ENCODE measurements around the gene P2RY2. TPM values are rescaled to one million over a fixed set of nuclear protein-coding genes. Genes with fewer than 3 reads are reported as not detected.

P2RY2 gene
- total RNA-seq, 1 donor from 2014 or later = 0.45 TPM

DNA sequence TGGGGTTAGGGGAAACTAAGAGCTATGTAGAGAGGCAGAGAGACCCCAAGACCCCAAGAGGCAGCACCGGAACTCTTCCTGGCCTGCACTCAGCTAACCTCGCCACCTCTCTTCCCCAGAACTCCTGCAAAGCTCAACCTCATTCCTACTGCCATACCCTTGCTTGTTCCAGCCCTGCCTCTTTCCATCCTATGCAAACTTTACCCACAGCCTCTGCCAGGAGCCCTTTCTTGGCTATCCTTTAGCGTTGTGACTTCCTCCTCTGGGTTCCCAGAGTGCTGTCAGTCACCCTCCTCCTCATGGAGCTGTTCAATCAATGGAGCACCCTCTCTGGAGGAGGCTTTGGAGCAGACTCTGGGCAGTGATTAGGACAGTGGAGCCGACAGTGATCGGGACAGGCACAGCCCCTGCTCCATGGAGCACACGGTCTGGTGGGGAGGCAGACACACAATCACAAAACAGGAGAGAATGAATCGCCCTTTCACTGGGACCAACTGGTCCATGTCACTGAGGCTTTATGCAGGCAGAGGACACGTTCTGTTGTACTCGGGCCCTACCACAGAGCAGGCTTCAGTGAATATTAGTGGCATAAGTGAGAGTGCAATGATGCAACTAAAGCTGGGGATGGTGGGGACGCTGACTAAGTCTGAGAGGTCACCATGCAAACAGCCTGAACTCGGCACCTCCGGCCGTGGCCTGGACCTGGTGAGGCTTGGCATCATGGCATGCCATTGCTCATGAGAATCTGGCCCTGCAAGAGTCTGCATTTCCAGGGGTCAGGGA lies 24.6 kb upstream of the P2RY2 start:
- Mint-ChIP-seq H3K4me1 (peaks cover 1% of the 10 kb centered on the region), H3K27me3 (ENCODE audit: insufficient read depth, low read depth) (peaks cover 13% of the 10 kb centered on the region), H3K27ac (no peak overlapping the region), H3K4me3 (no peak overlapping the region), H3K36me3 (no peaks in the 10 kb centered on the region), H3K9me3 (peaks cover 2% of the 10 kb centered on the region)
- no peaks in the 10 kb centered on the region for H3K4me1 ChIP-seq
- H3K27me3 ChIP-seq = no peaks in the 10 kb centered on the region
- no peak overlapping the region for H3K4me3 ChIP-seq
- no peaks in the 10 kb centered on the region for H3K9me3 ChIP-seq (ENCODE audit: low read depth)
- H2AFZ ChIP-seq (replicated peaks) = no peak overlapping the region
- H3F3A ChIP-seq (ENCODE audit: low read depth) = no peaks in the 10 kb centered on the region
- DNase-seq (ENCODE audit: low spot score) = no peak
- no peak overlapping the region for H3K27ac ChIP-seq
- no peak overlapping the region for H3K9ac ChIP-seq
- no peaks in the 10 kb centered on the region for H3K79me2 ChIP-seq (ENCODE audit: low read depth)
- TF ChIP-seq CTCF (IDR thresholded peaks at IDR 0.05) (no peak), EZH2 (IDR thresholded peaks at IDR 0.05) (no peak), EZH2phosphoT487 (IDR thresholded peaks at IDR 0.05) (no peak)
- no peak overlapping the region for H3K4me2 ChIP-seq
- no peaks in the 10 kb centered on the region for H3K36me3 ChIP-seq
- H4K20me1 ChIP-seq (ENCODE audit: low read depth) = no peaks in the 10 kb centered on the region

- Histone ChIP-seq H3K4me2 (no peak overlapping the region), H4K20me1 (ENCODE audit: low read depth) (no peaks in the 10 kb centered on the region), H3K27ac (no peak overlapping the region), H3K79me2 (ENCODE audit: low read depth) (no peaks in the 10 kb centered on the region), H3K27me3 (no peaks in the 10 kb centered on the region), H3F3A (ENCODE audit: low read depth) (no peaks in the 10 kb centered on the region), H3K4me1 (no peaks in the 10 kb centered on the region), H3K36me3 (no peaks in the 10 kb centered on the region), H3K9ac (no peak overlapping the region), H3K4me3 (no peak overlapping the region), H3K9me3 (ENCODE audit: low read depth) (no peaks in the 10 kb centered on the region), H2AFZ (replicated peaks) (no peak overlapping the region)
- Mint-ChIP-seq H3K4me3 (no peak overlapping the region), H3K27me3 (ENCODE audit: insufficient read depth, low read depth) (peaks cover 13% of the 10 kb centered on the region), H3K4me1 (peaks cover 6% of the 10 kb centered on the region), H3K27ac (no peak overlapping the region), H3K9me3 (peaks cover 2% of the 10 kb centered on the region), H3K36me3 (no peaks in the 10 kb centered on the region)
- no peak for TF ChIP-seq EZH2phosphoT487 (IDR thresholded peaks at IDR 0.05)
- no peak for TF ChIP-seq EZH2 (IDR thresholded peaks at IDR 0.05)
- no peak for TF ChIP-seq CTCF (IDR thresholded peaks at IDR 0.05)
- no peak for DNase-seq (ENCODE audit: low spot score)
These were observed 24.0 kb upstream of the P2RY2 start for GRCh38 chr11:73194034-73194507.

DNA sequence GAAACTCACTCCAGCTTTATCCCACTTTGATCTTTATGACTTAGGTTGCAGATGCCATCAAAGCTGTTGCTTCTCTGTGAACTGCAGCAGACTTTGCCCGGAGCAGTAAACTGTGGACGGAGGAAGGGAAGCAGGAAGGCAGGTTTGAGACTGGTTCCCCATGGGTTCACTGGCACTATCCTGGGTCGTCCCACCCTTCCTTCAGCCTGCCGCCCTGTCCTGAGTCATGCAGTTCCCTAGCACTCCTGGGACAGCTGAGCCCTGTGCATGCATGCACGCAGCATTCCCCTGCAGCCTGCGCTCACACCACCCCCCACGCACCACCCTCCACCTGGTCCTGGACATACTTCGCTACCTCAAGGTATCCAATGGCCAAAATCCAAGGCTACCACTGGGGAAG lies 23.5 kb upstream of the P2RY2 start:
- H3F3A ChIP-seq (ENCODE audit: low read depth) = peaks cover under 1% of the 10 kb centered on the region
- H3K4me3 Mint-ChIP-seq = no peak overlapping the region
- H3K36me3 Mint-ChIP-seq = no peaks in the 10 kb centered on the region
- no peaks in the 10 kb centered on the region for H3K9me3 ChIP-seq (ENCODE audit: low read depth)
- DNase-seq (ENCODE audit: low spot score) = no peak
- no peaks in the 10 kb centered on the region for H3K79me2 ChIP-seq (ENCODE audit: low read depth)
- H3K27me3 Mint-ChIP-seq (ENCODE audit: insufficient read depth, low read depth) = peaks cover 16% of the 10 kb centered on the region
- H2AFZ ChIP-seq (replicated peaks) = no peak overlapping the region
- H3K9ac ChIP-seq = no peak overlapping the region
- peaks cover 2% of the 10 kb centered on the region for H3K4me1 ChIP-seq
- H3K4me3 ChIP-seq = no peak overlapping the region
- no peaks in the 10 kb centered on the region for H3K36me3 ChIP-seq
- H3K27ac Mint-ChIP-seq = no peak overlapping the region
- H3K4me1 Mint-ChIP-seq = peaks cover 10% of the 10 kb centered on the region
- no peaks in the 10 kb centered on the region for H3K27me3 ChIP-seq
- H3K4me2 ChIP-seq = no peak overlapping the region
- H4K20me1 ChIP-seq (ENCODE audit: low read depth) = no peaks in the 10 kb centered on the region
- peaks cover 5% of the 10 kb centered on the region for H3K9me3 Mint-ChIP-seq
- TF ChIP-seq CTCF (IDR thresholded peaks at IDR 0.05) = no peak
- no peak for TF ChIP-seq EZH2phosphoT487 (IDR thresholded peaks at IDR 0.05)
- TF ChIP-seq EZH2 (IDR thresholded peaks at IDR 0.05) = no peak
- H3K27ac ChIP-seq = no peak overlapping the region

Measured in neural progenitor cell (in vitro differentiated cells).